Gastrocnemius medialis (tissue), 4 donors: ENCODE measurements around the gene SLC6A2.

Source experiments
- POLR2A ChIP-seq, 2 donors: fragments of 450-650 bp; IDR thresholded peaks; one replicate each; pipeline ENCODE4 v1.6.1; 2017; ENCODE audit warnings: antibody characterized with exemption in 2 of 2, mild to moderate bottlenecking in 2 of 2, moderate library complexity in 2 of 2
- TF ChIP-seq, protein P1 (sequence below), 5 experiments: fragments of 450-650 bp in 3 of 5; fragments of 200-600 bp in 2 of 5; sonication (generic) in 2 of 5; IDR thresholded peaks in 4 of 5; conservative IDR thresholded peaks in 1 of 5; 1 replicate in 4 of 5; 2 replicates in 1 of 5; pipeline ENCODE4 v1.5.1; 2016 to 2019; ENCODE audit warnings: antibody characterized with exemption in 5 of 5, mild to moderate bottlenecking in 3 of 5, moderate library complexity in 3 of 5

DNA sequence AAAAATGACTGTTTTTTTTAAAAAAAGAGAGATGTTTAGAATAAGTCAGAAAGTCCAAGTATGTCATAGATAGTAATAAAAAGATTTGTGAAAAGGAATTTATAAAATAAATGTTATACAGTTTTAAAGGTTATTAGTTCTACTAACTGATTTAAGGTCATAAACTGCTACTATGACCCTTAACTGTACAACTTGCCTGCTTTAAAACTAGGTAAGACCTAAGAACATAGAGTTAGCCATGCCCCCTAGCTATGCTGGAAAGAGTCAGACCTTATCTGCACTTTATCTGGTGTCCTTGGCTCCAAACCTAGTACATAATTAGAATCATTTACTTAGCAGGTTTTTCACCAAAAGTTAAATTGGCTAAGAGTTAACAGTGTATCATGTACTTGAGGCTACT lies 23.5 kb upstream of the SLC6A2 start:
- TF ChIP-seq, protein P1, sequence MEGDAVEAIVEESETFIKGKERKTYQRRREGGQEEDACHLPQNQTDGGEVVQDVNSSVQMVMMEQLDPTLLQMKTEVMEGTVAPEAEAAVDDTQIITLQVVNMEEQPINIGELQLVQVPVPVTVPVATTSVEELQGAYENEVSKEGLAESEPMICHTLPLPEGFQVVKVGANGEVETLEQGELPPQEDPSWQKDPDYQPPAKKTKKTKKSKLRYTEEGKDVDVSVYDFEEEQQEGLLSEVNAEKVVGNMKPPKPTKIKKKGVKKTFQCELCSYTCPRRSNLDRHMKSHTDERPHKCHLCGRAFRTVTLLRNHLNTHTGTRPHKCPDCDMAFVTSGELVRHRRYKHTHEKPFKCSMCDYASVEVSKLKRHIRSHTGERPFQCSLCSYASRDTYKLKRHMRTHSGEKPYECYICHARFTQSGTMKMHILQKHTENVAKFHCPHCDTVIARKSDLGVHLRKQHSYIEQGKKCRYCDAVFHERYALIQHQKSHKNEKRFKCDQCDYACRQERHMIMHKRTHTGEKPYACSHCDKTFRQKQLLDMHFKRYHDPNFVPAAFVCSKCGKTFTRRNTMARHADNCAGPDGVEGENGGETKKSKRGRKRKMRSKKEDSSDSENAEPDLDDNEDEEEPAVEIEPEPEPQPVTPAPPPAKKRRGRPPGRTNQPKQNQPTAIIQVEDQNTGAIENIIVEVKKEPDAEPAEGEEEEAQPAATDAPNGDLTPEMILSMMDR (IDR thresholded peaks at IDR 0.05 in 4 of 5, conservative IDR thresholded peaks at IDR 0.05 in 1 of 5), result no peak
- no peak for TF ChIP-seq POLR2A (IDR thresholded peaks at IDR 0.05)
